CD4-positive, alpha-beta T cell (primary cell): ENCODE data around the gene CSTPP1. TPM values are rescaled to one million over a fixed set of nuclear protein-coding genes. Genes with fewer than 3 reads are reported as not detected.

Source experiments
- ATAC-seq: fragments of 200-7000 bp; cut with Tn5 transposase; one replicate; pipeline ENCODE4 v1.10.0; 2022; ENCODE audit warnings: mild to moderate bottlenecking; ENCODE audit not compliant: poor library complexity
- CTCF ChIA-PET: fragments of 350-600 bp; sonication (Branson Sonifier 250); formaldehyde crosslinking; loops from one replicate; lab custom pipeline; 2021; ENCODE audit warnings: antibody characterized with exemption, inconsistent platforms; lab: Charles Lee
- POLR2A ChIA-PET: fragments of 350-600 bp; sonication (Branson Sonifier 250); formaldehyde crosslinking; loops from one replicate; lab custom pipeline; 2021; ENCODE audit warnings: antibody characterized with exemption, inconsistent platforms; lab: Charles Lee
- DNase-seq, 14 experiments: peaks; one replicate each; pipeline ENCODE4 v3.0.0-alpha.2; 2013 to 2020; ENCODE audit warnings: mixed read lengths in 2 of 14
- H3K27ac ChIP-seq, 2 donors: one replicate each; pipeline versions ENCODE4 v1.5.1 to v1.7.0; 2013; ENCODE audit warnings: low read length in 2 of 2, low read depth in 1 of 2, mild to moderate bottlenecking in 1 of 2
- H3K27me3 ChIP-seq, 2 experiments: 1 replicate in 1 of 2; 2 replicates in 1 of 2; pipeline versions ENCODE4 v1.6.1 to v1.7.0; 2013; ENCODE audit warnings: low read length in 2 of 2, control low read depth in 1 of 2, mild to moderate bottlenecking in 1 of 2, moderate library complexity in 1 of 2; ENCODE audit not compliant: insufficient read depth in 2 of 2, control insufficient read depth in 1 of 2
- H3K36me3 ChIP-seq: one replicate; pipeline ENCODE4 v1.6.1; 2013; ENCODE audit warnings: low read length, control low read depth; ENCODE audit not compliant: insufficient read depth
- H3K4me1 ChIP-seq: one replicate; pipeline ENCODE4 v1.6.1; 2013; ENCODE audit warnings: low read length, control low read depth; ENCODE audit not compliant: insufficient read depth
- H3K4me3 ChIP-seq: one replicate; pipeline ENCODE4 v1.5.1; 2013; ENCODE audit warnings: mild to moderate bottlenecking, low read length, moderate library complexity
- H3K9me3 ChIP-seq, 2 experiments: 1 replicate in 1 of 2; 2 replicates in 1 of 2; pipeline versions ENCODE4 v1.6.1 to v1.7.0; 2013; ENCODE audit warnings: low read length in 2 of 2, mild to moderate bottlenecking in 2 of 2, control low read depth in 1 of 2, moderate library complexity in 1 of 2; ENCODE audit not compliant: control insufficient read depth in 1 of 2, insufficient read depth in 1 of 2
- H3K27ac Mint-ChIP-seq: one replicate; pipeline ENCODE4 v1.8.0; 2020; ENCODE audit warnings: mixed read lengths
- H3K27me3 Mint-ChIP-seq: one replicate; pipeline ENCODE4 v1.8.0; 2021; ENCODE audit warnings: mixed read lengths
- H3K36me3 Mint-ChIP-seq: one replicate; pipeline ENCODE4 v1.8.0; 2021; ENCODE audit warnings: low read depth, mixed read lengths
- H3K4me1 Mint-ChIP-seq: one replicate; pipeline ENCODE4 v1.8.0; 2021; ENCODE audit warnings: low read depth, mixed read lengths
- H3K4me3 Mint-ChIP-seq: one replicate; pipeline ENCODE4 v1.8.0; 2020; ENCODE audit warnings: mild to moderate bottlenecking, mixed read lengths
- H3K9me3 Mint-ChIP-seq: one replicate; pipeline ENCODE4 v1.8.0; 2020; ENCODE audit warnings: mixed read lengths
- CTCF ChIP-seq: fragments of 200-600 bp; IDR thresholded peaks from one replicate; pipeline ENCODE4 v1.8.0; 2022; ENCODE audit warnings: antibody characterized with exemption, mild to moderate bottlenecking
- intact Hi-C, 2 experiments: fragments of 100-400 bp; cut with DNase I in 1 of 2; cut with micrococcal nuclease in 1 of 2; formaldehyde crosslinking; loops; one replicate each; pipeline versions ENCODE4 v1.15.1 to v1.9.0; 2023 to 2025; cut with DNase I, micrococcal nuclease
- total RNA-seq, 174 experiments: library from RNA in 2 of 174; stranded (reverse) in 2 of 174; gene quantifications; one replicate each; pipeline ENCODE4 v1.2.3 and lab custom pipeline; 2021 to 2026

The CSTPP1 gene
- total RNA-seq, 2 experiments from 2014 or later, result 6.6 to 7.3 TPM

GRCh38 chr11:47171061-47171838 lies 234.7 kb downstream of the CSTPP1 start:
- Mint-ChIP-seq H3K36me3 (peaks cover 70% of the 10 kb centered on the region), H3K9me3 (no peaks in the 10 kb centered on the region), H3K27me3 (no peaks in the 10 kb centered on the region), H3K4me1 (peaks cover 40% of the 10 kb centered on the region), H3K27ac (peak overlapping the region; percentile 14), H3K4me3 (no peak overlapping the region)
- DNase-seq (peak in 1 of 14 experiments; percentile 14), ATAC-seq (no peak)
- POLR2A ChIA-PET, result no interaction called here
- Histone ChIP-seq H3K9me3 (no peaks in the 10 kb centered on the region), H3K4me3 (no peak overlapping the region), H3K36me3 (peaks cover 82% of the 10 kb centered on the region), H3K27me3 (no peaks in the 10 kb centered on the region), H3K27ac (no peak overlapping the region), H3K4me1 (peaks cover 33% of the 10 kb centered on the region)
- TF ChIP-seq CTCF, result no peak
- CTCF ChIA-PET, result interaction anchor here (1.8 kb wide), 1 partner anchor 18 kb away, joined by 4 read pairs; no protein-coding TSS in a partner anchor
- intact Hi-C loops, result loop anchor here in 1 of 2 experiments (10.0 kb wide), 2 partner anchors 384 to 466 kb away; partner anchors contain the start of genes ARHGAP1, CELF1 and ZNF408

- ChIA-PET CTCF (interaction anchor here (1.5 to 1.8 kb wide), 2 partner anchors 19 to 62 kb away, joined by 3 to 4 read pairs; no protein-coding TSS in a partner anchor), POLR2A (interaction anchor here (1.3 kb wide), 1 partner anchor 43 kb away, joined by 3 read pairs; the partner anchor contains the start of gene DDB2)
- peaks cover 35% of the 10 kb centered on the region for H3K4me1 ChIP-seq
- Mint-ChIP-seq H3K4me3 (no peak overlapping the region), H3K27ac (peak overlapping the region; percentile 14), H3K27me3 (no peaks in the 10 kb centered on the region), H3K9me3 (no peaks in the 10 kb centered on the region), H3K4me1 (peaks cover 40% of the 10 kb centered on the region), H3K36me3 (peaks cover 70% of the 10 kb centered on the region)
- H3K9me3 ChIP-seq, result no peaks in the 10 kb centered on the region
- TF ChIP-seq CTCF, result no peak
- no peak overlapping the region for H3K4me3 ChIP-seq
- H3K27me3 ChIP-seq, result no peaks in the 10 kb centered on the region
- intact Hi-C loops, result loop anchor here in 1 of 2 experiments (10.0 kb wide), 2 partner anchors 383 to 467 kb away; partner anchors contain the start of genes ARHGAP1, CELF1 and ZNF408
- no peak overlapping the region for H3K27ac ChIP-seq
- peaks cover 76% of the 10 kb centered on the region for H3K36me3 ChIP-seq
- DNase-seq (peak in 1 of 14 experiments; percentile 9), ATAC-seq (no peak)
These were observed 235.3 kb downstream of the CSTPP1 start for GRCh38 chr11:47171856-47172255.

- ChIA-PET POLR2A (interaction anchor here (1.3 kb wide), 1 partner anchor 42 kb away, joined by 3 read pairs; the partner anchor contains the start of gene DDB2), CTCF (interaction anchor here (1.2 to 1.8 kb wide), 3 partner anchors 20 to 61 kb away, joined by 3 to 4 read pairs (median 3); no protein-coding TSS in a partner anchor)
- Histone ChIP-seq H3K36me3 (peaks cover 66% of the 10 kb centered on the region), H3K27me3 (no peaks in the 10 kb centered on the region), H3K27ac (no peak overlapping the region), H3K9me3 (no peaks in the 10 kb centered on the region), H3K4me1 (peaks cover 44% of the 10 kb centered on the region), H3K4me3 (no peak overlapping the region)
- no peak for ATAC-seq
- TF ChIP-seq CTCF, result no peak
- no peaks in the 10 kb centered on the region for H3K27me3 Mint-ChIP-seq
- peak overlapping the region; percentile 85 for H3K4me3 Mint-ChIP-seq
- H3K36me3 Mint-ChIP-seq, result peaks cover 65% of the 10 kb centered on the region
- no peak overlapping the region for H3K27ac Mint-ChIP-seq
- H3K9me3 Mint-ChIP-seq, result no peaks in the 10 kb centered on the region
- H3K4me1 Mint-ChIP-seq, result peaks cover 49% of the 10 kb centered on the region
- DNase-seq, result peak in 1 of 14 experiments; percentile 10
- intact Hi-C loops, result loop anchor here in 1 of 2 experiments (10.0 kb wide), 2 partner anchors 382 to 468 kb away; partner anchors contain the start of genes ARHGAP1, CELF1 and ZNF408
These were observed 236.3 kb downstream of the CSTPP1 start for GRCh38 chr11:47172740-47173336.
